ENCODE measurements around the gene NINJ1. TPM values are rescaled to one million over a fixed set of nuclear protein-coding genes. Genes with fewer than 3 reads are reported as not detected.

NINJ1 gene
- total and polyA plus RNA-seq, 2 of the 4 experiments (the other 2 are of a cell fraction), result 21.9 to 38.8 TPM

DNA sequence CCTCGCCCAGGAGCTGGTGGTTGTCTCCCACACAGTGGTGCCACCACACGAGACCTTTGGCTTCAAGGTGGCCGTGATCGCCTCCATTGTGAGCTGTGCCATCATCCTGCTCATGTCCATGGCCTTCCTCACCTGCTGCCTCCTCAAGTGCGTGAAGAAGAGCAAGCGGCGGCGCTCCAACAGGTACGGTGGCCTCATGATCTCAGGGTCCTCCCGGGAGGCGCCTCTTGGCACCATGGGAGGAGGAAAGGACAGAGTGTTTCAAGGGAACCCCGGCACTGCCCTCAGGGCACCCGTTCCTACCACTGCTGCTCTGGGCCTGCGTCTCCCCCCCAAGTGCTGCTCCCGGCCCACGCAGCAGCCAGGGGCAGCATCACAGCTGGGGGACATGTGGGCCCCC, 56.2 kb downstream of the NINJ1 start:
- no peak for TF ChIP-seq NFE2L2 (IDR thresholded peaks at IDR 0.05; ENCODE audit: low read depth, low read length)
- TF ChIP-seq, protein P1, sequence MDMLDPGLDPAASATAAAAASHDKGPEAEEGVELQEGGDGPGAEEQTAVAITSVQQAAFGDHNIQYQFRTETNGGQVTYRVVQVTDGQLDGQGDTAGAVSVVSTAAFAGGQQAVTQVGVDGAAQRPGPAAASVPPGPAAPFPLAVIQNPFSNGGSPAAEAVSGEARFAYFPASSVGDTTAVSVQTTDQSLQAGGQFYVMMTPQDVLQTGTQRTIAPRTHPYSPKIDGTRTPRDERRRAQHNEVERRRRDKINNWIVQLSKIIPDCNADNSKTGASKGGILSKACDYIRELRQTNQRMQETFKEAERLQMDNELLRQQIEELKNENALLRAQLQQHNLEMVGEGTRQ (IDR thresholded peaks at IDR 0.05; ENCODE audit: low read depth, low read length), result no peak
- no peak for TF ChIP-seq MAFK (IDR thresholded peaks at IDR 0.05; ENCODE audit: low read depth, low read length)
- TF ChIP-seq RCOR1 (IDR thresholded peaks at IDR 0.05; ENCODE audit: insufficient replicate concordance, low read length), result no peak
- no peak for TF ChIP-seq MAZ (IDR thresholded peaks at IDR 0.05; ENCODE audit: borderline replicate concordance, low read depth, low read length)
- no peak for TF ChIP-seq RFX5 (IDR thresholded peaks at IDR 0.05; ENCODE audit: low read depth, low read length)
- TF ChIP-seq, protein P2, sequence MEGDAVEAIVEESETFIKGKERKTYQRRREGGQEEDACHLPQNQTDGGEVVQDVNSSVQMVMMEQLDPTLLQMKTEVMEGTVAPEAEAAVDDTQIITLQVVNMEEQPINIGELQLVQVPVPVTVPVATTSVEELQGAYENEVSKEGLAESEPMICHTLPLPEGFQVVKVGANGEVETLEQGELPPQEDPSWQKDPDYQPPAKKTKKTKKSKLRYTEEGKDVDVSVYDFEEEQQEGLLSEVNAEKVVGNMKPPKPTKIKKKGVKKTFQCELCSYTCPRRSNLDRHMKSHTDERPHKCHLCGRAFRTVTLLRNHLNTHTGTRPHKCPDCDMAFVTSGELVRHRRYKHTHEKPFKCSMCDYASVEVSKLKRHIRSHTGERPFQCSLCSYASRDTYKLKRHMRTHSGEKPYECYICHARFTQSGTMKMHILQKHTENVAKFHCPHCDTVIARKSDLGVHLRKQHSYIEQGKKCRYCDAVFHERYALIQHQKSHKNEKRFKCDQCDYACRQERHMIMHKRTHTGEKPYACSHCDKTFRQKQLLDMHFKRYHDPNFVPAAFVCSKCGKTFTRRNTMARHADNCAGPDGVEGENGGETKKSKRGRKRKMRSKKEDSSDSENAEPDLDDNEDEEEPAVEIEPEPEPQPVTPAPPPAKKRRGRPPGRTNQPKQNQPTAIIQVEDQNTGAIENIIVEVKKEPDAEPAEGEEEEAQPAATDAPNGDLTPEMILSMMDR (conservative IDR thresholded peaks at IDR 0.05; ENCODE audit: low read depth, low read length), result no peak
- TF ChIP-seq SMC3 (IDR thresholded peaks at IDR 0.05; ENCODE audit: low read depth, low read length), result no peak
- no peak for TF ChIP-seq MXI1 (IDR thresholded peaks at IDR 0.05; ENCODE audit: borderline replicate concordance, low read depth, low read length)
- TF ChIP-seq POLR2A (IDR thresholded peaks at IDR 0.05; ENCODE audit: low read depth, low read length), result no peak
- TF ChIP-seq CEBPB (IDR thresholded peaks at IDR 0.05; ENCODE audit: low read depth, low read length), result no peak
- TF ChIP-seq, protein P3, sequence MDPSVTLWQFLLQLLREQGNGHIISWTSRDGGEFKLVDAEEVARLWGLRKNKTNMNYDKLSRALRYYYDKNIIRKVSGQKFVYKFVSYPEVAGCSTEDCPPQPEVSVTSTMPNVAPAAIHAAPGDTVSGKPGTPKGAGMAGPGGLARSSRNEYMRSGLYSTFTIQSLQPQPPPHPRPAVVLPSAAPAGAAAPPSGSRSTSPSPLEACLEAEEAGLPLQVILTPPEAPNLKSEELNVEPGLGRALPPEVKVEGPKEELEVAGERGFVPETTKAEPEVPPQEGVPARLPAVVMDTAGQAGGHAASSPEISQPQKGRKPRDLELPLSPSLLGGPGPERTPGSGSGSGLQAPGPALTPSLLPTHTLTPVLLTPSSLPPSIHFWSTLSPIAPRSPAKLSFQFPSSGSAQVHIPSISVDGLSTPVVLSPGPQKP (IDR thresholded peaks at IDR 0.05; ENCODE audit: borderline replicate concordance, low read depth, low read length), result no peak
- Histone ChIP-seq H4K91ac (ENCODE audit: insufficient read depth, low read depth, low read length) (no peak overlapping the region), H3K4ac (ENCODE audit: low read depth, low read length) (no peak overlapping the region), H3K27me3 (ENCODE audit: control insufficient read depth, insufficient read depth, low read length) (no peaks in the 10 kb centered on the region; the same call in 1 of the 2 replicates), H4K5ac (ENCODE audit: low read depth, low read length) (no peak overlapping the region), H4K8ac (ENCODE audit: low read depth in 2 of 2, low read length in 2 of 2) (no peak overlapping the region), H3K4me1 (ENCODE audit: control insufficient read depth, insufficient read depth, low read length) (peaks cover 5% of the 10 kb centered on the region), H2AK5ac (ENCODE audit: low read depth, low read length) (no peak overlapping the region), H2BK5ac (ENCODE audit: low read depth, low read length, poor library complexity, severe bottlenecking) (no peak overlapping the region), H2AK9ac (replicated peaks; ENCODE audit: low read depth, low read length, poor library complexity) (no peak overlapping the region), H4K20me1 (ENCODE audit: insufficient read depth, low read length) (no peaks in the 10 kb centered on the region), H3K23ac (ENCODE audit: low read depth, low read length) (no peak overlapping the region), H3K9me3 (ENCODE audit: control insufficient read depth, insufficient read depth, low read length) (no peaks in the 10 kb centered on the region), H3K79me1 (ENCODE audit: low read depth in 1 of 2, low read length in 2 of 2) (no peaks in the 10 kb centered on the region), H2BK20ac (ENCODE audit: low read depth, low read length) (no peak overlapping the region), H3K4me3 (ENCODE audit: insufficient read depth, low read depth, low read length) (no peak overlapping the region), H3K56ac (ENCODE audit: extremely low read depth, insufficient read depth, low read length) (no peak overlapping the region), H3K27ac (ENCODE audit: insufficient read depth, low read length) (no peak overlapping the region), H3K9me1 (ENCODE audit: insufficient read depth, low read length) (no peaks in the 10 kb centered on the region; the same call in 1 of the 2 replicates), H3K14ac (replicated peaks; ENCODE audit: low read depth, low read length) (no peak overlapping the region), H2AFZ (replicated peaks; ENCODE audit: low read length, poor library complexity) (no peak overlapping the region), H2BK15ac (ENCODE audit: low read depth, low read length) (no peak overlapping the region), H3K4me2 (ENCODE audit: low read depth, low read length) (no peak overlapping the region), H3K18ac (ENCODE audit: low read depth, low read length) (no peak overlapping the region), H2BK120ac (ENCODE audit: low read depth, low read length) (no peak overlapping the region), H3K9ac (ENCODE audit: low read depth, low read length) (no peak overlapping the region), H3K36me3 (ENCODE audit: control insufficient read depth, insufficient read depth, low read length) (no peaks in the 10 kb centered on the region)
- WGBS, 2 experiments (ENCODE audit: extremely low coverage in 2 of 2, insufficient read length in 1 of 2), result no CpG with 5 or more reads among the region's 16 CpGs
- dilution Hi-C loops (cut with HindIII; ENCODE audit: low sequenced_read_pairs, unreplicated experiment) (no loop called here), in situ Hi-C loops (cut with MboI; ENCODE audit: low sequenced_read_pairs) (no loop called here), intact Hi-C loops (cut with micrococcal nuclease) (no loop called here)
- ChIA-PET CTCF (no interaction called here), POLR2A (ENCODE audit: unreplicated experiment) (no interaction called here)
- BruUV-seq (replicated peaks), result no TSS peak
- ATAC-seq (ENCODE audit: low read depth) (no peak), DNase-seq (no peak)
